Loucy (cell line): ENCODE data around the gene PIGT.

ENCODE experiments used
- H2AFZ ChIP-seq: fragments of 200-600 bp; sonication (generic); 2 replicates; pipeline ENCODE4 v1.6.0; 2016; ENCODE audit warnings: antibody characterized with exemption, mild to moderate bottlenecking, low read length, moderate library complexity
- H3F3A ChIP-seq: fragments of 200-600 bp; 2 replicates; pipeline ENCODE4 v1.6.0; 2016; ENCODE audit warnings: antibody characterized with exemption, low read depth, mild to moderate bottlenecking
- H3K27me3 ChIP-seq: fragments of 200-600 bp; sonication (generic); 2 replicates; pipeline ENCODE4 v1.6.1; 2014; ENCODE audit warnings: low read length, mild to moderate bottlenecking; ENCODE audit not compliant: insufficient read depth, poor library complexity, severe bottlenecking
- H3K36me3 ChIP-seq: fragments of 200-600 bp; sonication (generic); 2 replicates; pipeline ENCODE4 v1.6.1; 2016; ENCODE audit warnings: low read length; ENCODE audit not compliant: insufficient read depth
- H3K4me1 ChIP-seq: fragments of 200-600 bp; sonication (generic); 2 replicates; pipeline ENCODE4 v1.5.1; 2014; ENCODE audit warnings: low read length, mild to moderate bottlenecking; ENCODE audit not compliant: insufficient read depth, poor library complexity, severe bottlenecking
- H3K4me2 ChIP-seq: fragments of 200-600 bp; sonication (generic); 2 replicates; pipeline ENCODE4 v1.6.0; 2014; ENCODE audit warnings: antibody characterized with exemption, low read length, low read depth, mild to moderate bottlenecking; ENCODE audit not compliant: poor library complexity, severe bottlenecking
- H3K4me3 ChIP-seq: fragments of 200-600 bp; sonication (generic); 2 replicates; pipeline ENCODE4 v1.5.1; 2014; ENCODE audit warnings: low read length, mild to moderate bottlenecking, mixed read lengths; ENCODE audit not compliant: poor library complexity, severe bottlenecking
- H3K79me2 ChIP-seq: fragments of 200-600 bp; sonication (generic); 2 replicates; pipeline ENCODE4 v1.6.1; 2014; ENCODE audit warnings: low read length; ENCODE audit not compliant: insufficient read depth
- H3K9ac ChIP-seq: fragments of 200-600 bp; sonication (generic); 2 replicates; pipeline ENCODE4 v1.6.0; 2014; ENCODE audit warnings: mild to moderate bottlenecking, low read depth, low read length, moderate library complexity; ENCODE audit not compliant: poor library complexity, severe bottlenecking
- H3K9me2 ChIP-seq: fragments of 200-600 bp; sonication (generic); replicated peaks from 2 replicates; pipeline ENCODE4 v1.6.1; 2016; ENCODE audit warnings: low read depth, low read length, mixed read lengths
- H3K9me3 ChIP-seq: fragments of 200-600 bp; sonication (generic); 2 replicates; pipeline ENCODE4 v1.6.1; 2014; ENCODE audit warnings: mild to moderate bottlenecking, antibody characterized with exemption, low read length, low read depth; ENCODE audit not compliant: insufficient read depth
- H4K20me1 ChIP-seq: fragments of 200-600 bp; sonication (generic); 2 replicates; pipeline ENCODE4 v1.6.0; 2014; ENCODE audit warnings: antibody characterized with exemption, low read length, mild to moderate bottlenecking; ENCODE audit not compliant: insufficient read depth, poor library complexity, severe bottlenecking
- CTCF ChIP-seq: fragments of 200-600 bp; sonication (generic); conservative IDR thresholded peaks from 2 replicates; pipeline ENCODE4 v1.5.1; 2014; ENCODE audit warnings: mild to moderate bottlenecking, antibody characterized with exemption, low read length
- EZH2phosphoT487 ChIP-seq: fragments of 200-600 bp; IDR thresholded peaks from 2 replicates; pipeline ENCODE4 v1.6.1; 2018; ENCODE audit warnings: antibody characterized with exemption, mild to moderate bottlenecking, moderate library complexity, borderline replicate concordance

Gene PIGT

GRCh38 chr20:45445805-45446562, 30.0 kb downstream of the PIGT start:
- Histone ChIP-seq H3K27me3 (no peaks in the 10 kb centered on the region), H3K79me2 (no peaks in the 10 kb centered on the region), H3K4me2 (peak overlapping the region; percentile 37), H3K9me3 (no peaks in the 10 kb centered on the region), H3K36me3 (no peaks in the 10 kb centered on the region), H3K9ac (no peak overlapping the region), H2AFZ (no peak overlapping the region), H3F3A (no peaks in the 10 kb centered on the region), H4K20me1 (no peaks in the 10 kb centered on the region), H3K4me3 (peak overlapping the region; percentile 4), H3K9me2 (no peaks in the 10 kb centered on the region), H3K4me1 (peaks cover 30% of the 10 kb centered on the region)
- TF ChIP-seq CTCF, result peak; percentile 78
- TF ChIP-seq EZH2phosphoT487, result no peak

- Histone ChIP-seq H2AFZ (no peak overlapping the region), H3K9me2 (no peaks in the 10 kb centered on the region), H3K4me3 (no peak overlapping the region), H3K4me1 (peaks cover 30% of the 10 kb centered on the region), H3K4me2 (no peak overlapping the region), H3K27me3 (no peaks in the 10 kb centered on the region), H3K9ac (no peak overlapping the region), H3K9me3 (no peaks in the 10 kb centered on the region), H3K36me3 (no peaks in the 10 kb centered on the region), H4K20me1 (no peaks in the 10 kb centered on the region), H3F3A (no peaks in the 10 kb centered on the region), H3K79me2 (no peaks in the 10 kb centered on the region)
- TF ChIP-seq EZH2phosphoT487 (no peak), CTCF (no peak)
Observed at GRCh38 chr20:45448270-45448669, 32.3 kb downstream of the PIGT start.

- H3K4me2 ChIP-seq, result no peak overlapping the region
- no peaks in the 10 kb centered on the region for H3K79me2 ChIP-seq
- H3K27me3 ChIP-seq, result no peaks in the 10 kb centered on the region
- TF ChIP-seq CTCF, result no peak
- TF ChIP-seq EZH2phosphoT487, result no peak
- no peak overlapping the region for H2AFZ ChIP-seq
- no peaks in the 10 kb centered on the region for H4K20me1 ChIP-seq
- no peak overlapping the region for H3K4me3 ChIP-seq
- H3K9me2 ChIP-seq, result no peaks in the 10 kb centered on the region
- no peaks in the 10 kb centered on the region for H3K36me3 ChIP-seq
- H3K4me1 ChIP-seq, result peaks cover 17% of the 10 kb centered on the region
- no peak overlapping the region for H3K9ac ChIP-seq
- no peaks in the 10 kb centered on the region for H3F3A ChIP-seq
- H3K9me3 ChIP-seq, result no peaks in the 10 kb centered on the region
Observed at GRCh38 chr20:45449528-45449927, 33.6 kb downstream of the PIGT start.
